Choroid plexus epithelial cell (primary cell): ENCODE measurements around the gene ADAM12.

ENCODE experiments used
- DNase-seq: peaks from one replicate; pipeline ENCODE4 v3.0.0-alpha.2; 2010; ENCODE audit warnings: low read depth
- H3K4me3 ChIP-seq: 2 replicates; pipeline ENCODE4 v1.5.1; 2011; ENCODE audit warnings: low read depth, mild to moderate bottlenecking, control low read depth, low read length, moderate library complexity
- CTCF ChIP-seq: conservative IDR thresholded peaks from 2 replicates; pipeline ENCODE4 v1.5.1; 2011; ENCODE audit warnings: low read depth, mild to moderate bottlenecking, control low read depth, inconsistent platforms, low read length, moderate library complexity

The ADAM12 gene

DNA sequence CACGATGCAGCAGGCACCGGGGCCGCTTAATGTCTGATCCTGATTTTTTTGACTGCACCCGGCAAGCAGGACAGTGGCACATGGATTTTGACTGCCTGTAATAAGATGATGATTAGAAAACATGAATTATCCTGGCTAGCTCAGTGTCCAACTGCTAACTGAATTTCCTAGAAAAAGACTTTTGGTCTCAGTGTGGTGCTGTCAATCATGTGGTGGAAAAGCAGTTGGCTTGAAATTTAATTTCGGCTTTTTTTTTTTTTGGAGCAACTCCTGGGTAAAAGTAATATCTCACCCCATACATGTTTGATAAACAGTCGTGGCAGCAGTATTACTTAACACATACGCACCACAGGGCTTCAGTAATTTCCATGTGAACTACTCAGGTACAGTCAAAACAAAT, 264.2 kb downstream of the ADAM12 start:
- no peak overlapping the region for H3K4me3 ChIP-seq
- TF ChIP-seq CTCF, result no peak
- DNase-seq, result no peak

DNA sequence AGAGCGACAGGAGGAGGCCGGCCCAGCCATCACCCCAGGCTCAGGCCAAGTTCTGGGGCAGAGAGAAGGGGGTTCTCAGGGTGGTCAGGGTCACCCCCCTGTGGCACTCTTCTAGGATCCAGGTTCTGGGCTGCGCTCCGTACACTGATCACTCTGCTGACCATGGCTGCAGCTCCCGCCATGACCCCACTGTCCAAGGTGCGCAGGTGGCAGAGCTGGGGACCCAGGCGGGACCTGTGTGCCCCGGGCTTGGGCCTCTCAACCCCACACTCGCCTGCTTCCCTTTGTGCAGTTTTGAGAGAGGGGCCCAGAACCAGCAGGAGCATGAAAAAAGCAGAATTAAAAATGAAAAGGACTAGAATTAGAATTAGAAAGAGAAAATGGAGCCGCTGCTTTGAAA, 264.8 kb downstream of the ADAM12 start:
- no peak for DNase-seq
- no peak for TF ChIP-seq CTCF
- no peak overlapping the region for H3K4me3 ChIP-seq

DNA sequence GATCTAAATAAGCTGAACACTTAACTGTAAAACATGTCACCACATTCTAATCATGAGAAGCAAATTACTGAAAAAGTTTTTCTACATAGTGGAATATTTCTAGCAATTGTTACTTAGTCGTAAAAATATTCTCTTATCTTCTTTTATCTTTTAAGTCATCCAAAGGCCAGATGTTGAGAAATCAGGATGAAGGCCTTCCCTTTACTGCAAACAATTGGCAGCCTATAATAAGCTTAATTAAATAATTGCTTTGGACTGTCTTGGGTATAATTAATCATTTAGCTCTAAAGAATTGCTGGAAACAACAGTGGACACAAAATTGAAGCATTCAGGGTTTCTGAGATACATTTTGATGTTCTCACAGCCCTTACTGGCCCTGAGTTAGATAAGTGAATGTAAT, 265.4 kb downstream of the ADAM12 start:
- DNase-seq, result no peak
- TF ChIP-seq CTCF, result no peak
- no peak overlapping the region for H3K4me3 ChIP-seq

GRCh38 chr10:126119599-126119998, 268.7 kb downstream of the ADAM12 start:
- DNase-seq, result peak; percentile 47
- H3K4me3 ChIP-seq, result no peak overlapping the region
- TF ChIP-seq CTCF, result no peak

DNA sequence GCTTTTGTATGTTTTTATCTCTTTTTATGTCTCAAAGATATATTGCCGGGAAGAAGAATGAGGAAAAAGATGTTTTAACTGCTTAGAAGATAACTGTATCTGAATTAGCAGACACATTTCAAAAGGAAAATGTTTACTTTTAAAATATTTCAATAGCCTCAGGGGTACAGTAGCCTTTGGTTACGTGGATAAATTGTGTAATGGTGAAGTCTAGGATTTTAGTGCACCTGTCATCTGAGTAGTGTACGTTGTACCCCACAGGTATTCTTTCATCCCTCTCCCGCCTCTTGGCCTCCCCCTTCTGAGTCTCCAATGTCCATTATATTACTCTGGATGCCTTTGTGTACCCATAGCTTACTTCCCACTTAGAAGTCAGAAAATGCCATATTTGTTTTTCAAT, 269.8 kb downstream of the ADAM12 start:
- TF ChIP-seq CTCF, result no peak
- H3K4me3 ChIP-seq, result no peak overlapping the region
- DNase-seq, result no peak

- no peak for DNase-seq
- TF ChIP-seq CTCF, result no peak
- H3K4me3 ChIP-seq, result no peak overlapping the region
Measured at GRCh38 chr10:126117196-126117595, 271.1 kb downstream of the ADAM12 start.

GRCh38 chr10:126115886-126116285, 272.4 kb downstream of the ADAM12 start:
- DNase-seq, result no peak
- no peak for TF ChIP-seq CTCF
- H3K4me3 ChIP-seq, result no peak overlapping the region
